Motor neuron (in vitro differentiated cells): Measurements from ENCODE around the gene MME. TPM values are rescaled to one million over a fixed set of nuclear protein-coding genes. Genes with fewer than 3 reads are reported as not detected.
A peak's percentile ranks its signal among the peaks of the same experiment; 100 is the strongest.
"Not testable (repeated sequence)": the region's sequence is repeated elsewhere in the genome, so short reads cannot be mapped to it uniquely, and the experiment has no call there.

Experiments used
- ATAC-seq, 8 experiments: fragments of 200-7000 bp; cut with Tn5 transposase; replicated peaks in 6 of 8; 2 replicates each; pipeline ENCODE4 v1.8.0; 2021; ENCODE audit warnings: mild to moderate bottlenecking in 8 of 8, moderate library complexity in 8 of 8
- H3K27ac ChIP-seq, 2 donors: fragments of 250-450 bp; sonication (Bioruptor Pico); 2 replicates each; pipeline ENCODE4 v1.9.0; 2021; ENCODE audit warnings: antibody characterized with exemption in 2 of 2, mild to moderate bottlenecking in 2 of 2, moderate library complexity in 1 of 2
- H3K4me1 ChIP-seq, 2 donors: fragments of 250-450 bp; sonication (Bioruptor Pico); replicated peaks in 1 of 2; 2 replicates each; pipeline ENCODE4 v1.6.1; 2021; ENCODE audit warnings: antibody characterized with exemption in 2 of 2, mild to moderate bottlenecking in 2 of 2, moderate library complexity in 1 of 2
- H3K4me3 ChIP-seq, 5 donors: fragments of 250-450 bp; sonication (Bioruptor Pico); 2 replicates each; pipeline ENCODE4 v1.9.0; 2021; ENCODE audit warnings: antibody characterized with exemption in 5 of 5, mild to moderate bottlenecking in 5 of 5, moderate library complexity in 4 of 5
- WGBS, 10 experiments: fragments of 450-650 bp; shearing (Covaris generic); methylation state at CpG; one replicate each; pipeline ENCODE4 v1.0.0; 2022; 5-methylcytosine and 5-hydroxymethylcytosine counted together
- in situ Hi-C, 9 experiments: fragments of 400-800 bp; cut with MboI; loops; one replicate each; pipeline ENCODE4 v1.15.0; 2021; ENCODE audit warnings: low sequenced_read_pairs in 9 of 9, low pct_unique_long_range_greater_than_20kb in 2 of 9; ENCODE audit not compliant: unreplicated experiment in 9 of 9
- total RNA-seq, 8 experiments: library from RNA; unstranded; fragments of 300-600 nt; gene quantifications; 2 replicates each; pipeline versions ENCODE4 v1.2.3 to v1.2.4, GENCODE V29; 2022

Gene MME
- total RNA-seq, 8 experiments from 2014 or later: 0.49 to 47.3 (median 1.2) TPM

GRCh38 chr3:155216007-155216406, 135.9 kb downstream of the MME start:
- H3K4me1 ChIP-seq, in situ Hi-C loops: not testable (repeated sequence)
- 58 to 100% (median 76%) methylated on average over 1 to 3 of the region's 3 CpGs; no CpG with 5 or more reads in 1 of the 10 experiments for WGBS, 10 experiments

GRCh38 chr3:155217591-155217990, 137.5 kb downstream of the MME start:
- H3K4me1 ChIP-seq: no peaks in the 10 kb centered on the region
- no peak overlapping the region for H3K27ac ChIP-seq
- no peak for ATAC-seq
- in situ Hi-C loops: no loop called here
- no peak overlapping the region for H3K4me3 ChIP-seq
- WGBS, 10 experiments: 56 to 100% (median 78%) methylated on average over 2 to 5 of the region's 5 CpGs

More at GRCh38 chr3:155216007-155216406, 135.9 kb downstream of the MME start:
- not testable (repeated sequence) for H3K4me3 ChIP-seq, H3K27ac ChIP-seq, ATAC-seq

GRCh38 chr3:155218462-155218861, 138.3 kb downstream of the MME start:
- 24 to 100% (median 78%) methylated on average over 1 to 7 of the region's 7 CpGs for WGBS, 10 experiments
- Histone ChIP-seq H3K4me3 (no peak overlapping the region), H3K27ac (no peak overlapping the region), H3K4me1 (no peaks in the 10 kb centered on the region)
- peak in 1 of 8 experiments; percentile 63 for ATAC-seq
- in situ Hi-C loops: no loop called here

GRCh38 chr3:155219106-155219505, 139.0 kb downstream of the MME start:
- Histone ChIP-seq H3K4me3 (no peak overlapping the region), H3K27ac (no peak overlapping the region), H3K4me1 (no peaks in the 10 kb centered on the region)
- WGBS, 10 experiments: 78 to 100% (median 100%) methylated on average over 1 of the region's 1 CpG; no CpG with 5 or more reads in 2 of the 10 experiments
- in situ Hi-C loops: no loop called here
- ATAC-seq: no peak

- in situ Hi-C loops: no loop called here
- 60 to 100% (median 80%) methylated on average over 1 to 3 of the region's 5 CpGs; no CpG with 5 or more reads in 5 of the 10 experiments for WGBS, 10 experiments
- no peak overlapping the region for H3K27ac ChIP-seq
- no peaks in the 10 kb centered on the region for H3K4me1 ChIP-seq
- no peak for ATAC-seq
- no peak overlapping the region for H3K4me3 ChIP-seq
These were observed 145.3 kb downstream of the MME start for GRCh38 chr3:155225417-155225816.

- 0 to 93% (median 69%) methylated on average over 1 to 3 of the region's 3 CpGs; no CpG with 5 or more reads in 3 of the 10 experiments for WGBS, 10 experiments
These were observed 147.0 kb downstream of the MME start for GRCh38 chr3:155227141-155227540.

GRCh38 chr3:155228676-155229075, 148.6 kb downstream of the MME start:
- no peak overlapping the region for H3K27ac ChIP-seq
- H3K4me1 ChIP-seq: no peaks in the 10 kb centered on the region
- ATAC-seq: no peak
- H3K4me3 ChIP-seq: no peak overlapping the region
- in situ Hi-C loops: no loop called here
- WGBS, 10 experiments: 80 to 100% (median 100%) methylated on average over 1 of the region's 1 CpG; no CpG with 5 or more reads in 3 of the 10 experiments

More at GRCh38 chr3:155227141-155227540, 147.0 kb downstream of the MME start:
- in situ Hi-C loops: no loop called here
- no peaks in the 10 kb centered on the region for H3K4me1 ChIP-seq
- no peak overlapping the region for H3K4me3 ChIP-seq
- no peak for ATAC-seq
- no peak overlapping the region for H3K27ac ChIP-seq

- in situ Hi-C loops: no loop called here
- WGBS, 10 experiments: 67 to 100% (median 92%) methylated on average over 1 of the region's 1 CpG; no CpG with 5 or more reads in 2 of the 10 experiments
- no peak for ATAC-seq
These were observed 149.0 kb downstream of the MME start for GRCh38 chr3:155229086-155229485.

GRCh38 chr3:155230382-155230781, 150.3 kb downstream of the MME start:
- no peak overlapping the region for H3K4me3 ChIP-seq
- in situ Hi-C loops: no loop called here
- H3K4me1 ChIP-seq: no peaks in the 10 kb centered on the region
- peak in 1 of 8 experiments; percentile 25 for ATAC-seq
- H3K27ac ChIP-seq: no peak overlapping the region

More at GRCh38 chr3:155229086-155229485, 149.0 kb downstream of the MME start:
- no peaks in the 10 kb centered on the region for H3K4me1 ChIP-seq
- H3K4me3 ChIP-seq: no peak overlapping the region
- no peak overlapping the region for H3K27ac ChIP-seq

GRCh38 chr3:155231792-155232191, 151.7 kb downstream of the MME start:
- no peak for ATAC-seq
- no peak overlapping the region for H3K27ac ChIP-seq
- 100% methylated on average over 2 of the region's 2 CpGs; no CpG with 5 or more reads in 7 of the 10 experiments for WGBS, 10 experiments
- no peaks in the 10 kb centered on the region for H3K4me1 ChIP-seq
- H3K4me3 ChIP-seq: no peak overlapping the region
- in situ Hi-C loops: no loop called here

- in situ Hi-C loops: no loop called here
- no peak overlapping the region for H3K27ac ChIP-seq
- no peaks in the 10 kb centered on the region for H3K4me1 ChIP-seq
- H3K4me3 ChIP-seq: no peak overlapping the region
- 11 to 93% (median 83%) methylated on average over 2 to 3 of the region's 3 CpGs; no CpG with 5 or more reads in 3 of the 10 experiments for WGBS, 10 experiments
- peak in 3 of 8 experiments; percentile 24 to 98 (median 96) for ATAC-seq
These were observed 152.5 kb downstream of the MME start for GRCh38 chr3:155232605-155233004.

GRCh38 chr3:155233213-155233612, 153.1 kb downstream of the MME start:
- in situ Hi-C loops: no loop called here
- no peaks in the 10 kb centered on the region for H3K4me1 ChIP-seq
- peak in 5 of 8 experiments; percentile 45 to 96 (median 68) for ATAC-seq
- no peak overlapping the region for H3K4me3 ChIP-seq
- WGBS, 10 experiments: 6 to 71% (median 31%) methylated on average over 1 to 2 of the region's 2 CpGs; no CpG with 5 or more reads in 2 of the 10 experiments
- H3K27ac ChIP-seq: no peak overlapping the region
